NCI-H1092 (cell line): ENCODE measurements around the gene FMN1.
A peak's percentile ranks its signal among the peaks of the same experiment; 100 is the strongest.
"Not testable (repeated sequence)": the region's sequence is repeated elsewhere in the genome, so short reads cannot be mapped to it uniquely, and the experiment has no call there.

Source experiments
- DNase-seq: peaks from one replicate; lab custom pipeline; 2025; lab: John Stamatoyannopoulos, UW

FMN1 gene

GRCh38 chr15:32977506-32977905 lies 217.0 kb downstream of the FMN1 start:
- DNase-seq = no peak

- DNase-seq = no peak
Measured at GRCh38 chr15:32974691-32975090, 219.8 kb downstream of the FMN1 start.

DNA sequence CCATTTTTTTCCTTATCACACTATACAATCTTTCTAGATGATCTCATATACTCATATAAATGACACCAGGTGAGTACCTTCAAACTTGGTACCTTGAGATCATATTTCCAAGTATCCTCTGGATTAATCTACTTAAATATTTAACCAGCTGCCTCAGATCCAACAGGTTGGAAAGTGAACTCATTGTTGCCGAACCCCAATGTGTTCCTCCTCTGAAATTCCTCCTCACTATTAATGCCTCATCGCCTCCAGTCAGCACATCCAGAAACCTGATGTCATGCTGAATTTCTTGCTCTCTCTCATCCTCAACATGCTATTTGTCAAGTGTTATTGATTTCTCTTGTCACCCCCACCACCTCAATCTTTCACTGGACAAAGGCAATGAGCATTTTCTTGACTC lies 221.8 kb downstream of the FMN1 start:
- DNase-seq = no peak

DNA sequence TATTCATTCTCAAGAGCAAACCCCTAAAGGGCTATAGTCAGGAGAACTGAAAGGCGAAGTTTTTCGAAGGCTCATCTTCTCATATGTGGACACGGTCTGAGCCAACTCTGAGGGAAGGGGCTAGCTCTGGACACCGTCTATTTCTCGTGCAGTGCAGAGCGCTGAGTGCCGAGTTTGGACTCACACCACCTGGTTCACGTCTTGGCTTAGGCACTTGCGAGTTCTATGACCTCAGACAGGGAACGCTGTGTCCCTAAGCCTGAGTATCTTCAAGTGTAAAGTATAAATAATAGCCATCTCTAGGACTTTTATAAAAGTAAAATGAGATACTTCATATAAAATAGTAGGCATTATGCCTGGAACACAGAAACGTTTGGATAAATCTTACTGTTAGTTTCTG lies 223.7 kb downstream of the FMN1 start:
- DNase-seq = no peak

DNA sequence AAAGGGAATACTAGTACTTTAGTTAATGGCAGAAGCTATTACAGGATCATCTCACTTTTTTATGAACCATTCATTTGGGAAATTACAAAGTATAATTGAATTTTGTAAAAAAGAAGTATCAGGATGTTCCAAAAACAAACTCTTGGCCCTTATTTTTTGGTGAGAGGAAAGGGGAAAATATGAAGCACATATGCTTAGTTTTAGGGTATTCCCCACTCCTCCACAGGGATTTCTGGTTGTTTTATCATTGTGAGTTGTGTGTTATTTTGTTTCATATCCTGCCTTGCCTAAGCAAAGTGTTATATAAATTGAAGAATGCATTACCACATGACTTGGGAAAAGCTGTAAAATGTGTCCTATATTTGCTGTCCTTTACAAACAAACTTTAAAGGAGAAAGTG lies 227.0 kb downstream of the FMN1 start:
- DNase-seq = no peak

DNA sequence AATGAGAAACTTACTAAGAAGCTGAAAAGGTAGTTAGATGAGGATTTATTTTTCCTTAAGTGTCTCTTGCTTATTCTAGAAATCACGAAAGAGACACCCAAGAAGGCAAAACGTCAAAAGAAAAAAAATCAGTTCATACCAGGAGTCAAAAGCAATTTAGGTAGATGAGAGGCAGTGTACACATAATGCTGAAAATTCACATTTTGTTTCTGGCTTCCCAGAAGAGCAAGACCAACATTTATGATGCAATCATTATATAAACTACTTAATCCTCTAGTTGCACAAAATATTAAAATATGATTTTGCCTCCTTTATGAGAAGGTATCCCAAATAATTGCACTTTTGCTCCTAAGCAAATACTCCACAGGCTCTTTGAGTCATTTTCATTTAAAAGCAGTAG lies 228.0 kb downstream of the FMN1 start:
- no peak for DNase-seq

GRCh38 chr15:32965897-32966296 lies 228.6 kb downstream of the FMN1 start:
- DNase-seq = no peak

DNA sequence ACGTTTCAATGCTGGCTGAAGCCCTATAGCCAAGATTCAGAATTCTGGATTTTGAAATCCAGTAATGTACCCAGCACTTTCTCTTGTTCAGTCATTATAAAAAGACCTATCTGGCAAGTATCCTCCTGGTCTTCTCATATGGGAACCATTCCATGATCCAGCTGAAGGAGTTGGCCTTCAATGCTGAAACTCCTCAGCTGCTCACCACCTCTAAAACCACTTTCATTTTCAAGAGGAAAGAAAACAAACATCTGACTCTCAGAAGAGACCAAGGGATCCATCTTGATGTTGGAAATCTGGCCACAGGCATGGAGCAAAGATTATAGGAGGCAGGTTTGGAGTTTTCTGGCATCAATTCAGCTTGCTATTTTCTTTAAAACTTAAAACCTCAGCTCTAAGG lies 235.4 kb downstream of the FMN1 start:
- no peak for DNase-seq

- peak; percentile 4 for DNase-seq
Measured at GRCh38 chr15:32957219-32957618, 237.3 kb downstream of the FMN1 start.

GRCh38 chr15:32956711-32957110 lies 237.8 kb downstream of the FMN1 start:
- no peak for DNase-seq

GRCh38 chr15:32956006-32956405 lies 238.5 kb downstream of the FMN1 start:
- peak; percentile 28 for DNase-seq

- no peak for DNase-seq
Measured at GRCh38 chr15:32953533-32953910, 241.0 kb downstream of the FMN1 start.

DNA sequence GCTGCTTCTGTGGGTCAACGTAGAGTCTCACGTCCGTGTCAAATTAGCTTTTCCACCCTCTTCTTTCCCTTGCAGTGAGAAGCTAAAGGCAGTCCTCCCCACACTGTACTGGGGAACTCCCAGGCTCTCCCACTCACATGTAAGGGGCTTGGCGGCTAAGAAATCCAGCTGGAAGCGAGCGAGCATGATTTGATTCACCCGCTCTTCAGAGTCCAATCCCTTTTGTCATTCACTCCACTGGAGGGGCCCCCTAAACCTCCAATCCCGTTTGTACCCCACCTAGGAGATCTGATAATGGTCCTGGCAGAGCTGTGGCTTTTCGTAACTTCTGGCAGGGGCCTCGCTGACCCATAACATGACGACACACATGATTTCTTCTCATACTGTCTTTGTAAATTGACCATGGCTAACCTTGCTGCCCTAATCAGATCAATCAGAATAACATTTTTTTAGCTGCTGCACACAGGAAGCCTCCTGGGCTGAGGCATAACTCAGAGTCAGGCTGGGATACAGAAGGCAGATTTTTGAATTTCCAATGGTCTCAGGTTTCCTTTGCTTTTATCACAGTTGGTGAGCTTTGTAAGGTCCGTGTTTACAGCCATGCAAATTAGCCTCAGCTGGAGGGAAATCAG lies 241.5 kb downstream of the FMN1 start:
- no peak for DNase-seq

GRCh38 chr15:32951736-32952464 lies 242.6 kb downstream of the FMN1 start:
- no peak for DNase-seq

GRCh38 chr15:32950051-32950450 lies 244.5 kb downstream of the FMN1 start:
- DNase-seq = not testable (repeated sequence)

DNA sequence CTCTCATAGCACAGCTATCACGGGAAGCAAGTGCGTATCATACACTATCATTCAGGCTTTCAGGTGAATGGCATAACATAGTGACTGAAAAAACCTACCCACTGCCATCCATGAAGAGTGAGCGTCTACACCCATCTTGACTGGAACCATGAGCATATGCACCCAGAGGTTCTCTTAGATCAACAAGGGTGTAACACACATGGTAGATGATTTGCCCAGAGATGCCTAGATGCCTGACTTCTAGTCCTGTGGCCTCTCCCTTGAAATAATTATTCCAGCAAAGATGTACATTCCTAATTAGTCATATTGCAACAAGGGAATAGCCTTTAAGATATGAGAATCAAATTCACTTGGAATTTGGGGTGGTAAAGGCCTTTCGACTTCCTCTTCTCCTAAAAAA lies 248.3 kb downstream of the FMN1 start:
- DNase-seq = no peak

DNA sequence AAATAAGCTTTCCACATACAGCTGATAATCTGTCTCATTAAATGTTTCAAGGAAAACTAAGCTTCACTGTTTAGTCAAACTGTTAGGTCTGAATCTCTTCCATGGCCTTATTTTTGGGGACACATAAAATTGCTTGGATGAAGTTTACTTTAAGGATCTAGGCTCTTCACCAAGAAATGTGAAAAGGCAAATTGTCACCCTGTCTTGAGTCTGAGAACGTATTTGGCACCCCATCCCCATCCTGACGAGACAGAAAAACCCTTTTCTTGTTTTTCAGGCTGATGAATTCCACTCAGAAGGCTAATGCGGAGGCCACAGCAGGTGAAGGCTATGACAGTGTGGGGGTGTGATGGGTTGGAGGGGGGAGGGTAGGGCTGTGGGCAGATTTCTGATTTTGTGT lies 250.1 kb downstream of the FMN1 start:
- no peak for DNase-seq

DNA sequence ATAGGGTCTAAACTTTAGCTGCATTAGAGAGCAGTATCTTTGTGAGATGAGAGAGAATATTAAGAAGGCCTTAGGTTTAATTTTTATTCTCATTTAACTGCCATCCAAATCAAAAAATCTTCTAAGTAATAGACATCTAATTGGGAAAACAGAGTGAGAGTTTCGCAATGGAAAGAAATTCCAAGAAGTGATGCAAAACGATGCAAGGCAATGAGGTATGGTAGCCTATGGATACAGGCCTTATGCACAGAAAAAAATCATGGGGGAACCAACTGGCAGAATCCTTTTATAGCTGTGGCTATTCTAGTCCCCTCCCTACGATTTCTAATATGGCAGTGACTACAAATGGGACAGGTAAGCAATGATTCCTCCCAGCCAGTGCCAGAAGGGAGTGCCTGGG lies 250.8 kb downstream of the FMN1 start:
- DNase-seq = no peak

DNA sequence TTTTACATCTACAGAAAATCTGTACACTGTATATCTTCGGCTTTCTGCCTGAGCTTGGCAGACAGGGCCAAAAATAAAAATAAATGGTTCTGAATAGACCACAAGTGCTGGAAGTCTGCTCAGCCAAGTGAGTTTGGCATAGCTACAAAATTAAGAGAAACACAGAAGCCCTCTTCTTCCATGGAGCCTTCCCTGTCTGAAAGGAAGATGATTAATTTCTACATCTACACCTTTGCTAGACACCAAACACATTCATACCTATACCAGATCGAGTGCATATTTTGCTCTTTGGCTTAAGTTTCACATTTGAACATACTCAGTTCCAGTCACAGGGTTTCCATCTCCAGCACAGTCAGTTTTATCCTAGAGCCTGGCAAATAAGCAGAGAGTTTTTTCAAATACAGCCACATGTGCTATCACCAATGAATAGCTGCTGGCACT lies 252.1 kb downstream of the FMN1 start:
- DNase-seq = no peak

GRCh38 chr15:32941823-32942222 lies 252.7 kb downstream of the FMN1 start:
- DNase-seq = no peak

- DNase-seq = no peak
Measured at GRCh38 chr15:32936976-32937375, 257.5 kb downstream of the FMN1 start.

- no peak for DNase-seq
Measured at GRCh38 chr15:32936283-32936918, 258.1 kb downstream of the FMN1 start.

- DNase-seq = no peak
Measured at GRCh38 chr15:32935139-32935538, 259.4 kb downstream of the FMN1 start.
